Cardiac fibroblast (primary cell): ENCODE results near the gene PPP1R14D.

Source experiments
- DNase-seq, 2 donors: peaks; one replicate each; pipeline versions ENCODE4 v3.0.0 to v3.0.0-alpha.2; 2010; ENCODE audit warnings: low read depth in 2 of 2
- H3K4me3 ChIP-seq, 2 donors: replicated peaks in 1 of 2; 1 replicate in 1 of 2; 2 replicates in 1 of 2; pipeline ENCODE4 v1.5.1; 2011; ENCODE audit warnings: low read depth in 2 of 2, low read length in 2 of 2, mild to moderate bottlenecking in 2 of 2, moderate library complexity in 1 of 2
- CTCF ChIP-seq: IDR thresholded peaks from one replicate; pipeline ENCODE4 v1.5.1; 2011; ENCODE audit warnings: low read depth, mild to moderate bottlenecking, low read length, inconsistent platforms

PPP1R14D gene

GRCh38 chr15:40832903-40833302 is 4.4 kb upstream of the PPP1R14D start:
- no peak for TF ChIP-seq CTCF

GRCh38 chr15:40831861-40832260 is 3.4 kb upstream of the PPP1R14D start:
- TF ChIP-seq CTCF, result no peak
- DNase-seq, result no peak
- no peak overlapping the region for H3K4me3 ChIP-seq

More at GRCh38 chr15:40832903-40833302, 4.4 kb upstream of the PPP1R14D start:
- no peak for DNase-seq
- no peak overlapping the region for H3K4me3 ChIP-seq

GRCh38 chr15:40830884-40831283 is 2.4 kb upstream of the PPP1R14D start:
- no peak overlapping the region for H3K4me3 ChIP-seq
- DNase-seq, result no peak
- TF ChIP-seq CTCF, result no peak

- H3K4me3 ChIP-seq, result no peak overlapping the region
- no peak for DNase-seq
- no peak for TF ChIP-seq CTCF
These were observed 607 bp upstream of the PPP1R14D start for GRCh38 chr15:40829115-40829514.

GRCh38 chr15:40826423-40827075 is 2.0 kb downstream of the PPP1R14D start:
- no peak overlapping the region for H3K4me3 ChIP-seq
- no peak for DNase-seq
- no peak for TF ChIP-seq CTCF

DNA sequence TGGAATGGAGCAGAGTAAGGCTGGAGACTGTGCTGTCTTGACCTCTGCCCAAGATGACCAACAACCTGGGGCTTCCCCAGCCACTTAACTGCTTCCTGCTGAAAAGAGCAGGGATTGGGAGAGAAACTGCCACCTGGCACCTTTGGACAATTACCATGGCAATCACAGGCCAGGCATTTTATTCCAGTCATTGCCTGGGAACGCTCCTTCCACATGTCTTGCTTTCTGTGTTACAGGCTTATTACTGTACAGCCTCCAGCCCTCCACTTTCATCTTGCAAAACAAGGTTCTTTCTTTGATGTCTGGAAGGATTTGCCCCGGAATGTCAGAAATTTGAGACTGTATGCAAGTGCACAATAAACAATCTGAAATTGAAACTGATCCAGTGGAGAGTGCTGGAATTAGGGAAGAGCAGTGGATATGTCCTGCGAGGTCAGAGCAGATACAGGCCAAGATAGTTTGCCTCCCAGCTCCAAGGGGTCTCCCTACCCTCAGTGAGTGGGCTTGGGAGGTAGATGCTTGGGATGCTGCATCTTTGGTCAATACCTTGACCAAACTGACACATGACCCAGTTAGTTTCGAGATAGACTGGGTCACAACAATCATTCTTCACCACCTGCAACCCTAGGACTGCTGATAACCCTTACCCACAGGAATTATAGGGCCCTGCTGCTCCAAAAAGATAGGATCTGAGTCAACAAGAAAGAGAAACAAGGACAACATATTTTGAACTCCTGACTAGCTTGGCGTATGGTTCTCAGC is 2.7 kb downstream of the PPP1R14D start:
- DNase-seq, result peak in 1 of 2 donors; percentile 11
- no peak overlapping the region for H3K4me3 ChIP-seq
- TF ChIP-seq CTCF, result no peak
